Endothelial cell of umbilical vein (primary cell): ENCODE data around the gene MESD. TPM values are rescaled to one million over a fixed set of nuclear protein-coding genes. Genes with fewer than 3 reads are reported as not detected.

Experiments
- BruUV-seq: library from RNA; stranded (reverse); fragments of 400-500 nt; replicated peaks from 2 replicates; lab custom pipeline; 2021; lab: Mats Ljungman, UMichigan
- CTCF ChIA-PET: fragments of 300-600, 350-600 bp; sonication (Branson Sonifier 250); formaldehyde crosslinking; loops from one replicate; lab custom pipeline; 2021; ENCODE audit warnings: antibody characterized with exemption, inconsistent platforms; lab: Charles Lee
- POLR2A ChIA-PET: fragments of 300-600, 350-600 bp; sonication (Branson Sonifier 250); formaldehyde crosslinking; loops from one replicate; lab custom pipeline; 2021; ENCODE audit warnings: antibody characterized with exemption, inconsistent platforms; lab: Charles Lee
- DNase-seq: peaks from one replicate; pipeline ENCODE4 v3.0.0-alpha.2; 2011; ENCODE audit warnings: low read depth, low spot score
- FAIRE-seq: peaks from 2 replicates; lab custom pipeline; 2011; peaks lifted over from hg19 to GRCh38; lab: Jason Lieb, UNC
- H2AFZ ChIP-seq: 2 replicates; pipeline ENCODE4 v1.6.0; 2012; ENCODE audit warnings: low read depth, low read length, control low read depth, inconsistent platforms
- H3K27ac ChIP-seq: 2 replicates; pipeline ENCODE4 v1.5.1; 2011; ENCODE audit warnings: low read depth, mild to moderate bottlenecking, control low read depth, low read length, moderate library complexity; ENCODE audit not compliant: insufficient read depth
- H3K27me3 ChIP-seq, 2 experiments: 2 replicates each; pipeline versions ENCODE4 v1.6.0 to v1.6.1; 2011; ENCODE audit warnings: low read length in 2 of 2, mixed read lengths in 1 of 2; ENCODE audit not compliant: control insufficient read depth in 2 of 2, insufficient read depth in 2 of 2
- H3K36me3 ChIP-seq, 2 experiments: 2 replicates in 1 of 2; 3 replicates in 1 of 2; pipeline ENCODE4 v1.5.1; 2011; ENCODE audit warnings: low read length in 2 of 2, mild to moderate bottlenecking in 1 of 2, moderate library complexity in 1 of 2; ENCODE audit not compliant: control insufficient read depth in 2 of 2, insufficient read depth in 2 of 2; ENCODE audit errors: extremely low read depth in 1 of 2
- H3K4me1 ChIP-seq: 3 replicates; pipeline ENCODE4 v1.5.1; 2011; ENCODE audit warnings: mild to moderate bottlenecking, low read length; ENCODE audit not compliant: control insufficient read depth, insufficient read depth; ENCODE audit errors: extremely low read depth
- H3K4me2 ChIP-seq: 2 replicates; pipeline ENCODE4 v1.6.1; 2011; ENCODE audit warnings: low read length, control low read depth, mixed read lengths; ENCODE audit not compliant: insufficient read depth
- H3K4me3 ChIP-seq, 3 experiments: fragments of 200-600 bp in 1 of 3; sonication (generic), shearing (Covaris generic) in 1 of 3; replicated peaks in 1 of 3; 2 replicates each; pipeline ENCODE4 v1.5.1; 2011 to 2016; ENCODE audit warnings: control low read depth in 3 of 3, low read length in 3 of 3, mild to moderate bottlenecking in 2 of 3, inconsistent platforms in 1 of 3, low read depth in 1 of 3, moderate library complexity in 1 of 3; ENCODE audit not compliant: insufficient read depth in 1 of 3
- H3K79me2 ChIP-seq: 2 replicates; pipeline ENCODE4 v1.6.0; 2012; ENCODE audit warnings: low read length, inconsistent platforms; ENCODE audit not compliant: control insufficient read depth, insufficient read depth
- H3K9ac ChIP-seq: replicated peaks from 2 replicates; pipeline ENCODE3; 2011; ENCODE audit warnings: low read length, control low read depth; ENCODE audit not compliant: insufficient read depth; ENCODE audit errors: extremely low read depth
- H3K9me1 ChIP-seq: replicated peaks from 3 replicates; pipeline ENCODE4 v1.6.0; 2011; ENCODE audit warnings: mild to moderate bottlenecking, low read length; ENCODE audit not compliant: control insufficient read depth, insufficient read depth; ENCODE audit errors: extremely low read depth
- H3K9me3 ChIP-seq: replicated peaks from 2 replicates; pipeline ENCODE4 v1.5.1; 2012; ENCODE audit warnings: low read length, inconsistent platforms; ENCODE audit not compliant: control insufficient read depth, insufficient read depth
- H4K20me1 ChIP-seq: replicated peaks from 2 replicates; pipeline ENCODE3; 2011; ENCODE audit warnings: mild to moderate bottlenecking, low read length; ENCODE audit not compliant: control insufficient read depth, insufficient read depth; ENCODE audit errors: extremely low read depth
- CTCF ChIP-seq, 2 donors: IDR thresholded peaks; 1 replicate in 1 of 2; 2 replicates in 1 of 2; pipeline ENCODE4 v1.5.1; 2011; ENCODE audit warnings: low read length in 2 of 2, mild to moderate bottlenecking in 2 of 2, moderate library complexity in 2 of 2, control low read depth in 1 of 2, inconsistent platforms in 1 of 2, low read depth in 1 of 2; ENCODE audit not compliant: insufficient read depth in 1 of 2; ENCODE audit errors: extremely low read depth in 1 of 2
- EZH2 ChIP-seq: IDR thresholded peaks from 2 replicates; pipeline ENCODE4 v1.6.1; 2012; ENCODE audit warnings: borderline replicate concordance, low read depth, mild to moderate bottlenecking, moderate library complexity, low read length, inconsistent platforms; ENCODE audit not compliant: severe bottlenecking
- FOS ChIP-seq: IDR thresholded peaks from 2 replicates; pipeline ENCODE4 v1.6.1; 2011; ENCODE audit warnings: mild to moderate bottlenecking, low read length, moderate library complexity, borderline replicate concordance; ENCODE audit not compliant: insufficient read depth
- GATA2 ChIP-seq: IDR thresholded peaks from 2 replicates; pipeline ENCODE4 v1.7.0; 2011; ENCODE audit warnings: low read depth, mild to moderate bottlenecking, moderate library complexity, mixed read lengths, low read length; ENCODE audit not compliant: insufficient read length, insufficient read depth
- JUN ChIP-seq: IDR thresholded peaks from 2 replicates; pipeline ENCODE4 v1.6.1; 2011; ENCODE audit warnings: borderline replicate concordance, low read depth; ENCODE audit not compliant: insufficient read length, insufficient read depth
- MYC ChIP-seq: IDR thresholded peaks from one replicate; pipeline ENCODE4 v1.6.1; 2011; ENCODE audit warnings: mild to moderate bottlenecking, low read depth, low read length
- POLR2A ChIP-seq: IDR thresholded peaks from 2 replicates; pipeline ENCODE4 v1.6.1; 2012; ENCODE audit warnings: low read depth, mild to moderate bottlenecking, control low read depth, low read length
- POLR2AphosphoS5 ChIP-seq: IDR thresholded peaks from 2 replicates; pipeline ENCODE4 v1.6.1; 2012; ENCODE audit warnings: low read depth, mild to moderate bottlenecking, control low read depth, low read length, moderate library complexity; ENCODE audit not compliant: insufficient read depth
- dilution Hi-C: fragments of 300-500 bp; cut with MboI; formaldehyde crosslinking; loops from one replicate; pipeline ENCODE4 v1.15.0; 2019; ENCODE audit warnings: low sequenced_read_pairs; ENCODE audit not compliant: extremely low pct_ligation_motif_present
- intact Hi-C: fragments of 100-400 bp; cut with micrococcal nuclease; formaldehyde crosslinking; loops from one replicate; pipeline ENCODE4 v1.10.0; 2022
- polyA plus RNA-seq, 4 experiments: library from polyadenylated mRNA; depleted of rRNA in 3 of 4; stranded (reverse) in 3 of 4; unstranded in 1 of 4; fragments of >200 nt; gene quantifications; 2 replicates each; pipeline versions ENCODE4 v1.2.1 to v1.2.3, GENCODE V29; 2011 to 2012; ENCODE audit warnings: missing spikeins in 1 of 4
- total RNA-seq: library from RNA; stranded (reverse); gene quantifications from 2 replicates; pipeline ENCODE4 v1.2.3, GENCODE V29; 2021
- TF ChIP-seq, protein P1 (sequence below): IDR thresholded peaks from 2 replicates; pipeline ENCODE4 v1.6.1; 2011; ENCODE audit not compliant: insufficient read depth, insufficient read length

Gene MESD
- total and polyA plus RNA-seq, 2 donors (not counting 3 experiments of a cell fraction or from before 2014, with no cell fraction given): 12.8 to 30.5 TPM

GRCh38 chr15:80986487-80986886, 3.1 kb downstream of the MESD start:
- Histone ChIP-seq H2AFZ (no peak overlapping the region), H3K36me3 (peaks cover 0 to 2% of the 10 kb centered on the region in 2 experiments), H3K27ac (no peak overlapping the region), H3K9me1 (no peaks in the 10 kb centered on the region), H3K79me2 (peaks cover 59% of the 10 kb centered on the region), H3K4me2 (no peak overlapping the region), H3K27me3 (no peaks in the 10 kb centered on the region), H3K4me1 (peaks cover 18% of the 10 kb centered on the region), H3K9me3 (no peaks in the 10 kb centered on the region), H3K9ac (no peak overlapping the region), H4K20me1 (peaks cover 2% of the 10 kb centered on the region), H3K4me3 (no peak overlapping the region)
- ChIA-PET CTCF (interaction anchor here (1.3 to 4.8 kb wide), 3 partner anchors 122 to 279 kb away, joined by 3 to 20 read pairs (median 6); no protein-coding TSS in a partner anchor), POLR2A (no interaction called here)
- DNase-seq: no peak
- no TSS peak for BruUV-seq
- FAIRE-seq: no peak
- no peak for TF ChIP-seq JUN
- TF ChIP-seq CTCF (IDR thresholded peaks at IDR 0.05; ENCODE audit: extremely low read depth in 1 of 2, insufficient read depth in 1 of 2, low read depth in 1 of 2, low read length in 2 of 2): no peak
- TF ChIP-seq POLR2A: no peak
- no peak for TF ChIP-seq FOS
- no peak for TF ChIP-seq EZH2
- no peak for TF ChIP-seq POLR2AphosphoS5
- TF ChIP-seq MYC: no peak
- TF ChIP-seq GATA2: no peak
- TF ChIP-seq, protein P1, sequence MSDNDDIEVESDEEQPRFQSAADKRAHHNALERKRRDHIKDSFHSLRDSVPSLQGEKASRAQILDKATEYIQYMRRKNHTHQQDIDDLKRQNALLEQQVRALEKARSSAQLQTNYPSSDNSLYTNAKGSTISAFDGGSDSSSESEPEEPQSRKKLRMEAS: no peak
- dilution Hi-C loops: no loop called here
- intact Hi-C loops: no loop called here
